DMS79 (cell line): ENCODE data around the gene CCL22.
"Not testable (repeated sequence)": the region's sequence is repeated elsewhere in the genome, so short reads cannot be mapped to it uniquely, and the experiment has no call there.

Experiments
- DNase-seq: peaks from one replicate; lab custom pipeline; 2025; lab: John Stamatoyannopoulos, UW

CCL22 gene, protein sequence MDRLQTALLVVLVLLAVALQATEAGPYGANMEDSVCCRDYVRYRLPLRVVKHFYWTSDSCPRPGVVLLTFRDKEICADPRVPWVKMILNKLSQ

DNA sequence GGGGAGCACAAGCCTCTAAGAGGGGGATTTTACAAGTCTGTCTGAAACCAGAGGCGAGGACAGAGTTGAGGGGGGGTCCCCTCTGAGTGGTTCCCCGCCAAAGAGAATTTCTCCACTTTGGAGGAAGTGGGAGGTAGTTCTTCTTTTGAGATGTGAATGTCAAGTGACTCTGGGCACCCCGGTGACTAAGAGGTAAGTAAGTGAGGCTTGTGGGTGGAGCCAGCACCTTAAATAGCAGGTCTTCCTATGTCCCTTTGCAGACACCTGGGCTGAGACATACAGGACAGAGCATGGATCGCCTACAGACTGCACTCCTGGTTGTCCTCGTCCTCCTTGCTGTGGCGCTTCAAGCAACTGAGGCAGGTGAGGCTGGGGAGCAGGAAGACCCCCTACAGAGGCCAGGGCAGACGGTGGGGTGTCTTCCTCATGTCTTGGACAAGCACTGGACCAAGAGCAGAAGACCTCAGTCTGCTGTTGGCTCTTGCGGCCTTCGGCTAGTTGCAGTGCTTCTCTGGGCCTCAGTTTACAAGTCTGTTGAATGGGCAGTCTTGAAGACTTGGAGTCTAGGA lies at the start of gene CCL22:
Gene CCL22, plus strand, starts transcription at position 257 of the 569 bp plus-strand sequence. Its CDS starts 34 bp downstream, at position 291.
- DNase-seq: no peak

GRCh38 chr16:57310801-57311200 lies 47.8 kb upstream of the CCL22 start:
- DNase-seq: no peak

GRCh38 chr16:57313509-57313908 lies 45.1 kb upstream of the CCL22 start:
- DNase-seq: no peak

DNA sequence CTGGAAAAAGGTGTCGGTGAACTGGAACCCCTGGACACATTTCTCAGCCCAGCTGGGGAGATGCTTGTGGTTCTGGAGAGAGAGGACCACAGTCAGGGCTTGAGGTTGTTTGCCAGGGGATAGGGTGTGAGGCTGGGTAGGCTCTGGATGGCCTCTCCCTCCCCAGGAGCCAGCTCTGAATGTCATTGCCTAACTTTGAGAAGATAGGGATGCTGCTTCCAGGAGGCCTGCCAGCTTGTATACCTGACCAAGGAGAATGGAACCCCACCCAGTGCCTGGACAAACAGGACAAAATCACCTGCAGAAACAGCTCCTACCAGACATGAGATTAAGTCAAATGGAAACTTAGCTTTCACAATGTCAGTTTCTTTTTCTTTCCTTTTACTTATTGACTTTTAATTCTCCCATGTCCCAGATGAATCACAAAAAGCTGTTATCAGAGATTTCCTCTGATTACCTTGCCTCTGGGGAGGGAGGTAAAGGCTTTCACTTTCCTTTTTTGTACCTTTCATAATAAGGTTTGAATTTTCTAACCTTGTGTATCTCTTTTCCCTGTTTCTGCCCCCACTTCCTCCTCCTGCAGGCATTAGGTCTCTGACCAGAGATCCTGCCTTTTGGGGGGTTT lies 44.3 kb upstream of the CCL22 start:
- no peak for DNase-seq

GRCh38 chr16:57315416-57315815 lies 43.2 kb upstream of the CCL22 start:
- DNase-seq: no peak

DNA sequence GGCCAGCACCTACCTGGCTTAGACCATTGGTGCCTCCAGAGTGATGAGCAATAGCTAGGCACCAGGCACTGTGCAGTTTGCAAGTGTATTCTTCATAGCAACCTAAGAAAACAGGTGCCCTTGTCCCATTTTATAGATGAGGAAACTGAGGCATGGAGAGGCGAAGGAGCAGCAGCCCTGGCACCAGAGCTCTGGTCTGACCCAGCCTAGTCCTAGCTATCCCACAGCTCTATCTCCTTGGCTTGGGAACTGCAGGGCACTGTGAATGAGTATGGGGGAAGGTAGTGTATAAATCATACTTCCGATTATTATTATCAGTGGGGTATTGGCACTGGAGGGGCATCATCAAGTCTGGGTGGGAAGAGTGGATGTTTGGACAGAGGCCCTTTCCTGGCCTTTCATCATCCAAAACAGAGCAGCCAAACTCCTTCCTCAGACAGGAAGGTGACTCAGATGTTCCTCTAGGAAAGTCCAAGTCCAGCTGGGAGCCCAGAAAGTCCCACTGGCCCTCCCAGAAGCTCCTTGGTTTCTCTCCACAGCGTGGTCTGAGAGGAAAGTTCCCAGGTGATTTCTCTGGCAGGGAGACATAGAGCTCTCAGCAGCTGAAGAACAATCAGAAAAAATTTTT lies 42.1 kb upstream of the CCL22 start:
- DNase-seq: no peak

- DNase-seq: no peak
Measured at GRCh38 chr16:57318240-57318970, 40.2 kb upstream of the CCL22 start.

- DNase-seq: no peak
Measured at GRCh38 chr16:57319646-57320045, 38.9 kb upstream of the CCL22 start.

GRCh38 chr16:57324749-57325148 lies 33.8 kb upstream of the CCL22 start:
- no peak for DNase-seq

DNA sequence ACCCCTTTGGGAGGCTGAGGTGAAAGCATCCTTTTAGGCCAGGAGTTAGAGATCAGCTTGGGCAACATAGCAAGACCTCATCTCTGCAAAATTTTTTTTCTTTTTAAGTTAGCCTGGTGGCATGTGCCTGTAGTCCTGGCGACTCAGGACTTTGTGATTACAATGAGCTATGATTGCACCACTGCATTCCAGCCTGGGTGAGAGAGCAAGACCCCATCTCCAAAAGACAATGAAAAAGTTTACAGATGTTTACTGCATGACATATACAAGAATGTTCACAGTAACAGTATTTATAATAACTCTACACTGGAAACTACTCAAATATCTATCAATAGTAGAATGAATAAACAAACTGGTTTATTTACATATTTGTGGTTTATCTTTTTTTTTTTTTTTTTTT lies 33.1 kb upstream of the CCL22 start:
- no peak for DNase-seq

DNA sequence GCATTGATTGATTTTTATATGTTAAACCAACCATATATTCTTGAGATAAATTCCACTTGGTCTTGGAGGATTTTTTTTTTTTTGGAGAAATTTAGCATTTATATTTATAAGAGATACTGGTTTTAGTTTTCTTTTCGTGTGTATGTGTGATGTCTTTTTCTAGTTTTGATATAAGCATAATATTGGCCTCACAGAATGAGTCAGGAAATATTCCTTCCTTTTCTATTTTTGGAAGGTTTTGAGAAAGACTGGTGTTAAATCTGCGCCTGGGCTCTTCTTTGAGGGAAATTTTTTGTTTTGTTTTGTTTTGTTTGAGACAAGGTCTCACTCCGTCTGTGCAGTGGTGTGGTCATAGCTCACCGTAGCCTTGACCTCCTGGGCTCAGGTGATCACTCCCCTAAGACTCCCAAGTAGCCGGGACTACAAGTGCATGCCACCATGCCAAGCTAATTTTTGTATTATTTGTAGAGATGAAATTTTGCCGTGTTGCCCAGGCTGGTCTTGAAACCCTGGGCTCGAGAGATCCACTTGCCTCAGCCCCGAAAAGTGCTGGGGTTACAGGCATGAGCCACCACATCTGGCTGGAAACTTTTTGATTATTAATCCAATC lies 28.8 kb upstream of the CCL22 start:
- DNase-seq: no peak

- DNase-seq: no peak
Measured at GRCh38 chr16:57331355-57331754, 27.2 kb upstream of the CCL22 start.

DNA sequence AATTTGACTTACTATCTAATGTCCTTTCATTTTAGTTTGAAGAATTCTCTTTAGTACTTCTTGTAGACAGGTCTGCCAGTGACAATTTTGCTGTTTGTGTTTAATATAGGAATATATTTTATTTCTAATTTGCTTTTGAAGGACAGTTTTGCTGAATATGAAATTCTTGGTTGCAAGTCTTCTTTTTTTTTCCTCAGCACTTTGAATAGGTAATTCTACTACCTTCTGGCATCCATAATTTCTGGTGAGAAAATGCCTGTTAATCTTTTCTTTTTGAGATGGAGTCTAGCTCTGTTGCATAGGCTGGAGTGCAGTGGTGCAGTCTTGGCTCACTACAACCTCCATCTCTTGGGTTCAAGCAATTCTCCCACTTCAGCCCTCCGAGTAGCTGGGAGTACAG lies 25.2 kb upstream of the CCL22 start:
- no peak for DNase-seq

DNA sequence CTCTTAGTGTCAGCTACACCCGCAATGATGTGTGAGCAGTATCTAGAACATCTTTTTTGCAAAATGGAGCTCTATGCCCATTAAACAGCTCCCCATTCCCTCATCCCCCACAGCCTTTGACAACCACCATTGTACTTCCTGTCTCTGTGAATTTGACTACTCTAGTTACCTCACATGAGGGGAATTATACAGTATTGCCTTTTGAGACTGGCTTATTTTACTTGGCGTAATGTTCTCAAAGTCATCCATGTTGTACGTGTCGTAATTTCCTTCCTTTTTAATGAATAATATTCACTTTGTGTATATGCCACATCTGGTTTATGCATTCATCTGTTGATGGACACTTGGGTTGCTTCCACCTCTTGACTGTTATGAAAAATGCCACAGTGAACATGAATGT lies 23.2 kb upstream of the CCL22 start:
- no peak for DNase-seq

DNA sequence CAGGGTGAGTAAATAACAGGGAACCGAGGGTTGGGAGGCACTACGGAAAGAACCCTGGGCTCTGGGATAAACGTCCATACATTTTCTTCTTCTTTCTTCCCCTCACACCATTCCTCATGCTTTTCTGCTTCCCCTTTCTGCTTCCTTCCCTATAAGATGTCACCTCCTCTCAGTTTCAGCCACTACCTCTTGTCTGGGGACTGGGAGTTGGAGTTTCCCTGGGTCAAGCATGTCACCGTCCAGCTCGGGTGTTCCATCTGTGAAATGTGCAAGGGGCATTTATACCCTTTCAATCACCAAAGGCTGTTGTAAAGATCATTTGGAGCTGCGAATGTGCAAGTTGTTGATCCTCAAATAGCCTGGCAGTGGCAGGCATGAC lies 17.5 kb upstream of the CCL22 start:
- DNase-seq: no peak

DNA sequence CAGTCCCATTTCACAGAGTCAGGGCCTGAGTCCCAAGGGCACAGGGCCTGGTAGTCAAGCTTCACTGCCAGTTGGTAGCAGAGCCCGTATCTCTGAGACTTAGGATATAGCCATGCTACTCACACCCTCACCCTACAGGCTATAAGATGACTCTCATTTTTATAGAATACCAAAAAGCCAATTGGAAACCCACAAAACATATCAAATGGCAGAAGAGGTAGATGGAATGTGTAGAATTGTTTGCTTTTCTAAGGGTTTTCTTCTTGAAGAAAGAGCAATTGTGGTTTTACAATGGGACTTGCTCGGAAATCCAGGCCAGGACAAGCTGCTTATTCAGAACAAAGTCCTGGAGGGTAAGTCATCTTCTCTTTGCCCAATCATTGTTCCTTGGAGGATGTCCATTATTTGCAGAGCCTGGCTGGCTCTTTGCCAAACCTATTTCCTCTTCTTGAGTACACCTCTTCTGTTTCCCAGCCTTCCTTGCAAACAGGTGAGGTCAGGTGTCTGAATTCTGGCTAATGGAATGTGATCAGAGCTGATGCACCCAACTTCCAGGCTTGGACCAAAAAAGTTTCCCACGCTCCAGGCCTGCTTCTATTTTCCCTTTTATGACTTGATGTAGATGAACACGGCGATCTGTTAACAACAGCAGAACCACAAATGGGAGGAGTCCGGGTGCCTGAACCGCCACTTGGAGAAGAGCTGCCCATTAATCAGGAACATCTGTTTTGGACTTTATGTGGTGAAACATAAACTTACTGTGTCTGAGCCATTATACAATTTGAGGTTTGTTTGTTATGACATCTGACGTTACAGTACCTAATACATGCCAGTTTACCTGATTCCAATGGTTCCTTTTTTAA lies 16.9 kb upstream of the CCL22 start:
- peak; percentile 57 for DNase-seq

GRCh38 chr16:57342606-57343005 lies 16.0 kb upstream of the CCL22 start:
- DNase-seq: not testable (repeated sequence)

DNA sequence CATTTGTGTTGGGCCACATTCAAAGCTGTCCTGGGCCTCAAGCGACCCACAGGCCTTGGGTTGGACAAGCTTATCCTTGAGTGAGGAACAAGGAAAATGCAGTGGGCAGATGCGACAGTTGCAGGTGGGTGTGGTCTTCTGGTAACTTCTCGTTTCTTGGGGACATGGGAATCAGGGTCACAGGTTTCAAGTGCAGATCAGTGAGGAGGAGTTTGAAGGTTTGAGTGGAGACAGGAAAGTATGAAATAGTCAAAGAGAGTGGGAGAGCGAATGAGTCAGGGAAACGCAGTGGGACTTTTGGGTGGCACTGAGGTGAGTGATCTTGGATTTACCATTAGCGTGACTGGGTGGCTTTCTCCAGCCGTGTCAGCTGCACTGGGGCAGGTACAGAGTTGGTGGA lies 15.4 kb upstream of the CCL22 start:
- DNase-seq: no peak

DNA sequence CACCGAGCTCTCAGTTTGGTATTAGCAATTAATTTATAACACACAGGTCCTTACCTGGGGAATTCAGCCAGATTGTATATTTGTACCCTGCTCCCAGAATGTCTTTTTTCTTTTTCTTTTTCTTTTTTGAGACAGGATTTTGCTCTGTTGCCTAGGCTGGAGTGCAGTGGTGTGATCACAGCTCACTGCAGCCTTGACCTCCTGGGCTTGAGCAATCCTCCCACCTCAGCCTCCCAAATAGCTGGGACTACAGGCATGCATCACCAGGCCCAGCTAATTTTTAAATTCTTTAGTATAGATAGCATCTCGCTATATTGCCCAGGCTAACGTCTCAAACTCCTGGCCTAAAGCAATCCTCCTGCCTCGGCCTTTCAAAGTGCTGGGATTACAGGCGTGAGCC lies 14.5 kb upstream of the CCL22 start:
- DNase-seq: not testable (repeated sequence)

DNA sequence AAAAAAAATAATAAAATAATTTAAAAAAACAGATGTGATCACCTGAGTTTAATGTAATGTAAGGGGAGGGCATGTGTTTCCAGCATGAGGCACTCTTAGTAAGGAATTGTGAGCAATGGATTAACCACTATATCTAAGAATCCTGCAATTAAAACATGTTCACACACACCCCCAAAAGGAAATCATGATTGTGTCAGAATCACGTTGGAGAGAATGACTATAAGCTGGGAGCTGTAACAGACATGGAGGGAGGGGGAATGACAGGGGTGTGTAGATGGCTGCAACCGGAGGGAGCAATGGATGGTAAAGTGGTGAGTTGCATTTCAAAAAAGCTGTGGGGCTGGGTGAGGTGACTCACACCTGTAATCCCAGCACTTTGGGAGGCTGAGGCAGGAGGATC lies 13.6 kb upstream of the CCL22 start:
- DNase-seq: no peak

- no peak for DNase-seq
Measured at GRCh38 chr16:57345666-57346204, 12.8 kb upstream of the CCL22 start.
